ENCODE measurements around the gene RAI1.
A peak's percentile ranks its signal among the peaks of the same experiment; 100 is the strongest.
"Not testable (repeated sequence)": the region's sequence is repeated elsewhere in the genome, so short reads cannot be mapped to it uniquely, and the experiment has no call there.

Gene RAI1

DNA sequence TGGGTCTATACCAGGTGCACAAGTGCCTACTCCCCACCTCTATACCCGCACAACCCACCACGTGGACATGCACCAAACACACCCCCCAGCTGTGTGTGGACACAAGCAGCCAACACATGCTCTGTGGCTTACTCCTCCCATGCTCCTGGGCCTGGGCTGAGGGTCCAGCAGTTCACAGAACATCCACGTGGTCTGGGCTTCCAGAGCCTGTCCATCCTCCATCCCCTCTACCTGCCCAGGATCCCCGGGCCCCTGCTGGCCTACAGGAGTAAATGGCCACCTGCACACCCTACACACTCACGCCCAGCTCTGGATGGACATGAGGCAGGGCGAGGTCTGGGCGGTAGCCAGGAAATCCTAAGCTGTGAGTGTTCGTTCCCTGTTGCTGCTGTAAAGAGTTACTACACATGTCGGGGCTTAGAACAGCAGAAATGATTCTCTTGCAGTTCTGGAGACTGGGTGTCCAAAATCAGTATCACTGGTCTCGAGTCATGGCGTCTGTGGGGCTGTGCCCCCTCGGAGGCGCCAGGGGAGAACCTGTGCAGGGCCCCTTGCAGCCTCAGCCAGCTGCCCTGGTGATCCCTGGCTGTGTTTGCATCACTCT, 15.0 kb upstream of the RAI1 start:
- DNase-seq, result no peak

DNA sequence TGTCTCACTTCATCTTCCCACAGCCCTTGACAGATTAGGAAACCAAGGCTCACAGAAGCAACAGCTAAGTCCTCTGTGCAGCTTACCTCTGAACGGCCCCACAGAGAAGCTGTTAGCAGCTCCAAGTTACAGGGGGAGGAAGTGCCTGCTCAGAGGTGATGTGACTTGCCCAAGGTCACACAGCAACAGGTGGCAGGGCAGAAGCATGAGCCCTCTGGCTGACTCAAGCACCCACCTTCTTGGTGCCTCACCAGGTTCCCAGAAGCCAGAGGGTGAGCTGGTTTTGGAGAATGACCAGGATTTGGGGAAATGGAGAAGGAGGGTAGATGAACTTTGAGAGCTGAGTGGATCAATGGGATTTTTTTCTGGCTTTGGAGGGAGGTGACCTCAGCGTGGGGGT, 14.0 kb upstream of the RAI1 start:
- no peak for DNase-seq

DNA sequence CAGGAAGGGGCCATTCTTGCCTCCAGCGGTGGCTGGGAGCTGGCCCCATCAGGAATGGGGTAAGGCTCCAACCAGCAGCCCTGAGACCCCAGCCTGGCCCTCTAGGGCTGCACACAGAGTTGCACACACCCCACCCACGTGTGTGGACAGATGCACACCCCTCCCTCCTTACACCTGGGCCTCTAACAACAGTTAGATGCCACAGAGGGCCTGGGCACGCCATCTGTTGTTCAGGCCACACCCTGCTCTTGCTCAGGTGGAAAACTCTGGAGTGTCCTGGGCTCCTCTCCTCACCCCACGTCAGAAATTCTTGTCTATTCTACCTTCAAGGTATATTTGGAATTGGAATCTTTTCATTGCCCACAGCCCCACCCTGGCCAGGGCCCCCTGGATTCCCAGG, 13.3 kb upstream of the RAI1 start:
- DNase-seq, result no peak

DNA sequence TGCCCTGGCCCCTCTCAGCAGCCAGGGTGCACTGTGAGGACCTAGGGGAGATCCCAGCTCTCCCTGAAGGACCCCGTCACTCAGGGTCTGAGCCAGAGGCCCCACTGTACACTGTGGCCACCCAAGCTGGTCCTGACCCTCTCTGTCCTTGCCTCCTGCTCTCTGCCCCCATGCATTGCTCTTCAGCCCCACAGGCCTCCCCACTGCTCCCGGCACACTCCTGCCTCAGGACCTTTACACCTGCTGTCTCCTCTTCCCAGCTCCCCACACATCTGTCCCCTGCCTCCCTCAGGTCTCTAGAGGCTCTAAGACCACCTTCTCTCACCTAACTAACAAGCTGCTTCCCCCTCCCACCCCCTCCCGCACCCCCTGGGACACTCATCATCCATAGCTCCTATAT, 12.9 kb upstream of the RAI1 start:
- DNase-seq, result no peak

DNA sequence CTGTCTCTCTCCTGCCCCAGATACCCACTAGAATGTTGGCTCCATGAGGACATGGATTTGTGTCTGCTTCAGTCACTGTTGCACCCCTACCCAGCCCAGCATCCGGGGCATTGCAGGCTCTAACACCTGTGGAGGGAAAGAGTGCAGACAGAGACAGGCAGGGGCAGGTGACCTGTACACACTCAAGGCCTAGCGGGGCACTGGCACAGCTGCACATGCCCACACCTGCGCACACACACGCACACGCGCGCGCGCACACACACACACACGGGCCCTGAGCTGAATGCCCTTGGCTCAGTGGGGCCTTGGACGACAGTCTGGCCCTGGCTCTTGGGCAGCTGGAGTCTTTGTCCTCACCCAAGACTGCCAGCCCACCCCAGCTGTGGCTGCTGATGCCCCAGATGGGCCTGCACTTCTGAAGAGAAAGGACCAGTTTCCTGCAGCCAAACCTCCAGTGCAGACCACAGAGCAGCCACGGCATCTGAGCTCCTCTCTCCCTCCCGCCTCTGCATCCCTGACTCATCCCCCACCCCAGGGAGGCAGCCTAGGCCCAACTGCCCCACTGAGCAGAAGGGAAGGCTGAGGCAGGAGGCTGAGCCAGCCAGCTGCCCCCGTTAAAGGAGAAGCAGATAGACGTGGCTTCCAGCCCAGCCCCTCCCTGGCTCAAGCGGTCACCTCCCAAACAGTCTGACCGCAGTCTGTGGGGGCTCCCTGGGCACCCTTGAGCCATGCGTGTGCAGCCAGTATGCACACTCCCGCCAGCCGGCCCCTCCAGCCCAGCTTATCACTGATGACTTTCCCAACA, 12.3 kb upstream of the RAI1 start:
- DNase-seq, result no peak

DNA sequence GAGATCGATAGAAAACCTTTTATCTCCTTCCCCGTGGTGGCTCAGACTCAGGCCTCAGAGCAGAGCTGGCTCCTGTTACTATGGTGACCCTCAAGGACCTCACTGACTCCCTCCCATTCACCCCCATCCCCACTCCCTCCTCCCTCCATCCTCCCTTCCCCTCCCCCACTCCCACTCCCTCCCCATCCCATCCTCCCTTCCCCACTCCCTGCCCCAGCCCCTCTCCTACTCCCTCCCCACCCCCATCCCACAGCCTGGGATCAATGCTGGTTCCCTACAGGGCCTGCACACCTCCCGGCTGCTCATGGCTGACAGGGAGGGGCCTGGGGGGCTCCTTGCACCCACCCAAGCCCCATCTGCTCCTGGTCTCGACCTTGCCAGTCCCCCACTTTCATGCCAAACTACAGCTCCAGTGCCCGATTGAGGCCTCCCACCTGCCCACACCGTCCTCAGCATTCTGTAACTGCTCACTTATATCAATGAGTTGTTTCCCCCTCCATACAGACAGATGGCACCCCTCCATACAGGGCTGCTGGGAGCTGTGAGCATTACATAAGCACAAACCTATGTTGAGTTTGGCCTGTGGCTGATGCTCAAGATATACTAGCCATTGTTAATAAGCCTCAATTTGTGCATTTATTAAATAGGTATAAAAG, 11.6 kb upstream of the RAI1 start:
- DNase-seq, result no peak

DNA sequence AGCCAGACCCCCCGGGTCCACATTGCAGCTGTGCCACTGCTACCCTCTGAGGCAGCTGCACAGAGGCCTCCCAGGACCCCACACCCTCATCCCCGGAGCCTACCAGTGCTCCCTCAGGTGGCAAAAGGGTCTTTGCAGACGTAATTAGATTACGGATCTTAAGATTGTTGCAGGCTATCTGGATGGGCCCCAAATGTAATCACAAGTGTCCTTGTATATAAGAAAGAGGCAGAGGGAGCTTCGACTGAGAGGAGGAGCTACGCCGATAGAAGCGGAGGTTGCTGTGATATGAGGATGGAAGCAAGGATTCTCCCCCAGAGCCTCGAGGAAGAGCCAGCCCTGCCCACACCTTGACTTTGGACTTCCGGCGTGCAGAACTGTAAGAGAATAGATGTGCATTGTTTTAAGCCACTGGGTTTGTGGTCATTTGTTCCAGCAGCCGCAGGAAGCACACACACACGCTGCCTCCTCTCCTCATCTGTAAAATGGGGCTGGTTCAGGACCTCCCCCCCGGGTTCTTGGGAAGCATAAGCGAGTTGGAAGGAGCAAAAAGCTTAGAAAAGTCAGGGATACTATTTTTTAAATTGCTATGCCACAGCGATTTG, 10.5 kb upstream of the RAI1 start:
- no peak for DNase-seq

DNA sequence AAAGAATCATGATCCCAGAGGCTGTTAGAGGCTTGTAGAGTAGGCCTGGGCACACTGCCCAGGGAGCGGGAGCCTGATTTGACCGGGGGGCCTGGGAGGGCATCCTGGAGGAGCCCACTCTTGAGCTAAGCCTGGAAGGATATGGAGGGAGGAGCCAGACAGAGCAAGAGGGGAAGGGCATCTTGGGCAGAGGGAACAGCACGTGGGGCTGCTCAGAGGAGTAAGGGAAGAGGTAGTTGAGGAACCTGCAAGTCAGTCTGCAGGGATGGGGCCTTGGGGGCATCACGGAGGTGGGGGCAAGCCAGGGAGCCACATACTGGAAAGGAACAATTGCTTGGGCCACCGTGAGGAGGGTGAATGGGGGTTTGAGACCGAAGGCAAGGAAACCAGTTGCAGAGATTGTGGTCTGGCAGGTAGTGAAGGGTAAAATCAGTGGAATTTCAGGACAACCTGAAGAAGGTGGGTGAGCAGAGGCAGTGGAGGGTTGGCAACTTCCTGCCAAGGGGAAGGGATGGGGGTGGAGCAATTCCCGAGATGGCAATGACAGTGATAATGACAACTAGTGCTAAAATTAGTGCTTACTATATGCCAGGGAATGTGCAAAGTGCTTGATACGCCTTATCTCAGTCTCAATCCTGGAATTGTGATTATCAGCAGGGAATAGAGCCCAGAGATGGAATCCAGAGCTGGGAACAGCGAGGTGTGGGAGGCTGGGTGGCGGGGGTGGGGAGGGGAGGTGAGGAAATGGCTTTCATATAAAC, 9.7 kb upstream of the RAI1 start:
- DNase-seq, result no peak

DNA sequence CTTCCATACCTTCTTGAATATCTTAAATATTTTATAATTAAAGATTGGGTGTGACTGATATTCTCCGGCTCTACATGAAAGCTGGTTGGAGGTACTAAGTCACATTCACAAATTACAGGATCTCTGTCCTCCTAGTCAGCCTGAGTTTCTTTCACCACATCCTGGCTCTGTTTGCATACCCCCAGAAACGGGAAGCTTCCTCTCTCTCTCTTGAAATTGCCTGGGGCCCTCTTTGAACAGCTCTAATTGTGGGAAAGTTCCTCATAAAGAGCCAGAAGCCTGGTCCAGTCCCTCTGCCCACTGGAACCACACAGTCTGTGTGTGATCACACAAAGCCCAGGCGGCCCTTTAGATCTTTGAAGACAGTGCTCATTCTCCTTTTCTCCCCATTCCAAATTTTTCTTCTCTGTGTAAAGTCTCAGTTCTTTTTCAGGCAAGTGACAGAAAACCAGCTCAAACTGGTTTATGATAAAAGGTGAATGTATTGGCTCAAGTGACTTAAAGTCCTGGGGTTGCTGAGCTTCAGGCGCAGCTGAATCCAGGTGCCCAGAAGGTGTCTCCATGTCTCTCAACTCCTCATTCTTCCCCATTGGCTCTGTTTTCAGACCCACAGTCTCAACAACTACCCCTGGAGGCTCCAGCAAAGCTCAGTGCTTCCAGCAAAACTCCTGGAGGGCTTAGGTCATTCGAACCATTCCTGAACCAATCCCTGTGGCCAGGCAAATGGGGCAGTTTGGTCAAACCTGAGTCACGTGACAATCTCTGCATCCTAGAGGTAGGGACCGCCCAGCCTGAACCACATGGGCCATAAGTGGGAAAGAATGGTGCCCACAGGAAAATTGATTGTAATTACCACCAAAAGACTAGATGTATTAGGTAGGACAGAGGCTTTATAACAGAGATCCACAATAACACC, 8.5 kb upstream of the RAI1 start:
- no peak for DNase-seq

DNA sequence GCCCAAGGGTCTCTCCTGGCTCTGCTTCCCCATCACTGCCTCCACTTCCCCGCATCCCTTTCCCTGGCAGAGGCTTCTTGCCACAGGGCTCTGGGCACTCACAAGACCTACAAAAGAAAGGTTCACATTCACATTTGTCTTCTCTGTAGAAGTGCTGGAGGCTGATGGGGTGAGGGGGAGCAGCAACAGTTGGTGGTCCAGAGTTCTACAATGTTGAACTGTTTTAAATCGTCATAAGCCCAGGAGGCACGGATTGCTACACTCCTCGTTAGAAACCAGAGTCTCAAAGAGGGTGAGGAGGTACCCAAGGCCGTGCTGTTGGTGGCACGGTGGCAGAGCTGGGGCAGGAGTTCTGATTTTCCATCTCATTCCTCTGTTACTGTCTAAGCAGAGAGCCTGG, 5.8 kb upstream of the RAI1 start:
- DNase-seq, result no peak

DNA sequence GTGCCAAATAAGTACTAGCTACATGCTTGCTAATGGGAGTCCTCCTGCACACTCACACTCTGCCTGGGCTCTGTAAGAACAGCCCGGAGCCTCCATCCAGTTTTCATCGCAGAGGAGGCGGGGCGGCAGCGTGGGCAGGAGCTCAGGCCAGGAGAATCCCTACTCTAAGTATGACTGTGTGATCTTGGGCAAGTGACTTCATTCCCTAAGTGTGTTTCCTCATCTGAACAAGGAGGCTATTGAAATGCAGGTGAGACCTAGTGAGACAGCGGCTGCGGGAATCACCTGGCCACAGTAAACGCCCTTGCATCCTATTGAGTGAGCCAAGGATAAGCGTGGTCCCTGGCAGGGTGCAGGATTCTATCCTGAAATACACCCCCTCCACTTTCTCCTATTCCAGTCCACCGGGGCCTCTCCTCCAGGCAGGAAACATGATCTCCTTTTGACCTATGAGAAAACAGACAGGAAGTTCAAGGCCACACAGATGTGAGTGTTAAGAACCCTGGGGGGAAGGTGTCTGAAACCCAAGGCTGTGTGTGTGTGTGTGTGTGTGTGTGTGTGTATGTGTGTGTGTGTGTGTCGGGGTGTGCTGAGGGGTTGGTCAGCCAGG, 5.2 kb upstream of the RAI1 start:
- DNase-seq, result no peak

DNA sequence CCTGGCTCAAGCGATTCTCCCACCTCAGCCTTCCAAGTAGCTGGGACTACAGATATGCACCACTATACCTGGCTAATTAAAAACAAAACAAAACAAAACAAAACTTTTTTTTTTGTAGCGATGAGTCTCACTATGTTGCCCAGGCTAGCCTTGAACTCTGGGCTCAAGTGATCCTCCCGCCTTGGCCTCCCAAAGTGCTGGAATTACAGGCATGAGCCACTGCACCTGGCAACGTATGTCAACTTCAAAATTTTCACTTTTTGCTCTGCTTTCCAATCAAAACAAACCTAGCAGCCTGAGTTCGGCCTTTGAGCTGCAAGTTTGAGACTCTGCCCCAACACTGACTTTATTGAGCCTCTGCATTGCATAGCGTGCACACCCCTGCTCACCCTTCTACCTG, 4.5 kb upstream of the RAI1 start:
- DNase-seq, result no peak

DNA sequence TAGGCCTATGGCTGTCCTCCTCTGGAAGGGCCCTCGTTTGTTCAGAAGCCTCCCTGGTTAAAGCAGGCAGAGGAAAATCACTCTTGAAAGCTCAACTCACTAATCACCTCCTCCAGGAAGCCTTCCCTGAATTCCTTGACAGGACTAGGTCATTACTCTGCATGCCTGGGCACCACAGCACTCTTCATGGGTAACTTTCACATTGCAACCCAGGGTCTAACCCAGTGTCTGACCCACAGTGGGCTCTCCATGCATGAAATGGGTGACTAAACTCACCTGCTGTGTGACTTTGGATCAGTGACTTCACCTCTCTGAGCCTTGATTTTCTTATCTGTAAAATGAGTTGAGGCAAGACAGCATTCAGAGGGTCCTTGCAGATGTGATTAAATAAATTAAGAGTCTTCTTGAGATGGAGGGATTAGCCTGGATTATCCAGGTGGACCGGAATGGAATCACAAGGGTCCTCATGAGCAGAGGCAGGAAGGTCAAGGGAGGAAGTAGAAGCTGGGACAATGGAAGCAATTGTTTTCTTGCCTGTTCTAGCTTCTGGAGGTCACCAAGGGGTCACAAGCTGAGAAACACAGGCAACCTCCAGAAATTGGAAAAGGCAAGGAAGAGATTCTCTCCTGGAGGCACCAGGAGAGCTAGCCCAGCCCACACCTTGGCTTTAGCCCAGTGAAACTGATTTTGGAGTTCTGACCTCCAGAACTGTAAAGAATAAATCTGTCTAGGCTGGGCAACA, 3.8 kb upstream of the RAI1 start:
- no peak for DNase-seq

DNA sequence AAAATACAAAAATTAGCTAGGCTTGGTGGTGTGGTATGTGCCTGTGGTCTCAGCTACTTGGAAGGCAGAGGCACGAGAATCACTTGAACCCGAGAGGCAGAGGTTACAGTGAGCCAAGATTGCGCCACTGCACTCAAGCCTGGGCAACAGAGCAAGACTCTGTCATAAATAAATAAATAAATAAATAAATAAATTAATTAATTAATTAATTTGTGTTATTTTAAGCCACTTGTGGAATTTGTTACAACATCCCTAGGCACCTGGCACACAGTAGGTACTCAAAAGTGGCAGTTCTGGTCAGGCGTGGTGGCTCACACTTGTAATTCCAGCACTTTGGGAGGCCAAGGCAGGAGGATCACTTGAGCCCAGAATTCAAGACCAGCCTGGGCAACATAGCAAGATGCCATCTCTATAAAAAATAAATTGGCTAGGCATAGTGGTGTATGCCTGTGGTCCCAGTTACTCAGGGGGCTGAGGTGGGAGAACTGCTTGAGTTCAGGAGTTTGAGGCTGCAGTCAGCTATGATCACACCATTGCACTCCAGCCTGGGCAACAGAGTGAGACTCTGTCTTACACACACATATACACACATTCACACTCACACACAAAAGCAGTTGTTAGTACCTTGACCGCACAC, 3.1 kb upstream of the RAI1 start:
- DNase-seq, result not testable (repeated sequence)

DNA sequence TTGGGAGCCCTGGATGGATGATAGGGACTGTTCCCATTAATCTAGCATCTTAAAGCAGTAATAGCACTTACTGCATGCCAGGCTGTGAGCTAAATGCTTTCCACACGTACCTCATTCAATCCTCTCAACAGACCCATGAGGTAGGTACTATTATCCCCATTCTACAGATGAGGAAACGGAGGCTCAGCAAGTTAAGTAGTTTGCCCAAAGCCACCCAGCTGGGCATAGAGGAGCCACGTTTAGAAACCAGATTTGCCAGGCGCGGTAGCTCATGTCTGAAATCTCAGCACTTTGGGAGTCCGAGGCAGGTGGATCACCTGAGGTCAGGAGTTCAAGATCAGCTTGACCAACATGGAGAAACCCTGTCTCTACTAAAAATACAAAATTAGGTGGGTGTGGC, 2.0 kb upstream of the RAI1 start:
- DNase-seq, result no peak

DNA sequence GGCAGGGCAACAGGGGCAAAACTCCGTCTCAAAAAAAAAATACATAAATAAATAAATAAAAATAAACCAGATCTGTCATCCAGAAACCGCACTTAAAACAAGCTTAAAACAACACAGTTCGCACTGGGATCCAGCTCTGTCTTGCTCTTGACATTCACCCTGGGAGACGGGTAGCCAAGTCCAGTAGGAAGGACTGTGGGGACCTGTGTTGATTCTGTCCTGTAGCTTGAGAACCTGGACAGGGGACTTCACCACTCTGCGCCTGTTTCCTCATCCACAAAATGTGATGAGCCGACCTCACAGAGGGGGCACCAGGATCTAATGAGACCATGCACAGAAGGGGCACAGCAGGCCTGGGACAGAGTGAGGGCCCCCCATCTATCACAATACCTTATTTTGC, 1.5 kb upstream of the RAI1 start:
- DNase-seq, result no peak

DNA sequence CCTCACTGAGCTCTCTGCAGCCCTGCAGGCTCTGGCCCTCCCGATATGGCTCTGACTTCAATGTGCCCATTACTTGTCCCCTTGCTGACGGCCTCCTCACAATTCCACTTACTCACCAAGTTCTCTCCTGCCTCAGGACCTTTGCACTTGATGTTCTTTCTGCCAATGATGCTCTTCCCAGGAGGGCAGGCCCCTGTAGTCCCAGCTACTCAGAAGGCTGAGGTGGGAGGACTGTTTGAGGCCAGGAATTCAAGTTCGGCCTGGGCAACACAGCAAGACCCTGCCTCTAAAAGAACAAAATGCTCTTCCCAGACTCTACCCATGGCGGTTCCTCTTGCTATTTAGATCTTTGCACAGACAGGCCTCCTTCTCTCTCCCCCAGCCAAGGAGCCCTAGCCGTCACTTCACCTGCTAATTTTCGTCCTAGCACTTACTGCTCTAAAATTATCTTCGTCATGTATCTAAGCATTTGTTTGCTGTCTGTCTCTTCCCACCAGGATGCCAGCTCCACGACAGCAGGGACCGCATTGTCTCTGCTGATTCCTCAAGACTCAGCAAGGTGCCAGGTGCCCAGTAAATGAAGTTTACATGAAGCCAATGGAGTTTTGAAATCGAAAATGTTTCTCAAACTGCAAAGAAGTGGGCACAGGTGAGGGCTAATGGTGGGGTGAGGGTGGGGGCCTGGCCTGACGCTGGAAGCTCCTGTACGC, 626 bp upstream of the RAI1 start:
- no peak for DNase-seq

DNA sequence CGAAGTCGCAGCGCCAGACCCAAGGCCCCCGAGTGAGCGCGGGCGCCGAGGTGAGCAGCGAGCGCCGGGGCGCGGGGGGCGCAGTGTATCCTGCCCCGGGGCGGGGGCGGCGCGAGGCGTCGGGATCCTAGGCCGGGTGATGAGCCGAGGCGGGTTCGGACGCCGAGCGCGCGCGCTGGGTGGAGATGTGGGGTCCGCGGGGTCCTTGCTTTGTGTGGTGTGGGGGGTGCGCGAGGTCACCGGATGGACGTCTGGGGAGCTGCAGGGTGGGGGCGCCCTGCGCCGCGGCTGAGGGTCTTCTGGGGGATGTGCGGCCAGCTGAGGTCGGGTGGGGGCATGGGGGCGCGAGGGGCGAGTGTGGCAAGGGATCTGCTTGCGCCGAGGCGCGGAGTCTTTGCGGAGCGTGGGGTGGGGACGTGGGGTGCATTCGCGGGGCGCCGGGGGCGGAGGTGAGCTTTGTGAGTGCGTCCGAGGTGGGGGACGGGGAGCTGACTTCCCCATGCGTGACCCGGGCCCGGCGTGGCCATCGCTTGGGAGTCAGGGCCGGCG, 560 bp downstream of the RAI1 start:
- peak; percentile 37 for DNase-seq

DNA sequence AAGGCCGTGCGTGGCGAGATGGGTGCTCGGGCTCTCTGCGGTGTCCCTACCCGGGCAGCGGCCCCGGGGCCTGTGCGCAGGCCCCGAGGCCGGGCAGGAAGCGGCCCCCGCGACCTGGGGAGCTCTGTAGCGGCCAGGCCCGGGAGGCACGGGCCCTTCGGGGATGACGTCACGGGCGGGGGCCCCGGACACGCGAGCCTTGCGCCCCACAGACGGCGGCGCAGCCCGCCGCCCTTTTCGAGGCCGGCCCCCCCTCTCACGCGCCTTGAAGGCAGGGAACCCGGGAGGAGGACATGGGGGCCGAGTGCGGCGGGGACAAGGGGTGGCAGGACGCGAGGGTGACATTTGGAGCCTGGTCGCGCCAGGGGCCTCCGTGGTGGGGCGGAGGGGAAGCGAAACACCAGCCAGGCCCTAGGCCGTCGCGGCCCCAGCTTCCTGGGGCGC, 1.1 kb downstream of the RAI1 start:
- peak; percentile 44 for DNase-seq
